ENCODE measurements around the gene THAP11. TPM values are rescaled to one million over a fixed set of nuclear protein-coding genes. Genes with fewer than 3 reads are reported as not detected.

Gene THAP11
- total and polyA plus RNA-seq, 12 donors: 8.4 to 85.6 (median 29.6) TPM

GRCh38 chr16:67811899-67812298 lies 30.2 kb upstream of the THAP11 start:
- 89 to 100% (median 95%) methylated on average over 1 of the region's 1 CpG for WGBS, 4 donors
- Histone ChIP-seq H3K27ac (no peak overlapping the region), H3K4me1 (replicated peaks in 1 of 2) (peaks cover 0 to 7% of the 10 kb centered on the region in 2 donors), H3K4me3 (no peak overlapping the region), H3K9me3 (replicated peaks in 1 of 3) (no peaks in the 10 kb centered on the region), H3K27me3 (no peaks in the 10 kb centered on the region), H3K36me3 (replicated peaks in 1 of 2) (no peaks in the 10 kb centered on the region)
- TF ChIP-seq, protein P1, sequence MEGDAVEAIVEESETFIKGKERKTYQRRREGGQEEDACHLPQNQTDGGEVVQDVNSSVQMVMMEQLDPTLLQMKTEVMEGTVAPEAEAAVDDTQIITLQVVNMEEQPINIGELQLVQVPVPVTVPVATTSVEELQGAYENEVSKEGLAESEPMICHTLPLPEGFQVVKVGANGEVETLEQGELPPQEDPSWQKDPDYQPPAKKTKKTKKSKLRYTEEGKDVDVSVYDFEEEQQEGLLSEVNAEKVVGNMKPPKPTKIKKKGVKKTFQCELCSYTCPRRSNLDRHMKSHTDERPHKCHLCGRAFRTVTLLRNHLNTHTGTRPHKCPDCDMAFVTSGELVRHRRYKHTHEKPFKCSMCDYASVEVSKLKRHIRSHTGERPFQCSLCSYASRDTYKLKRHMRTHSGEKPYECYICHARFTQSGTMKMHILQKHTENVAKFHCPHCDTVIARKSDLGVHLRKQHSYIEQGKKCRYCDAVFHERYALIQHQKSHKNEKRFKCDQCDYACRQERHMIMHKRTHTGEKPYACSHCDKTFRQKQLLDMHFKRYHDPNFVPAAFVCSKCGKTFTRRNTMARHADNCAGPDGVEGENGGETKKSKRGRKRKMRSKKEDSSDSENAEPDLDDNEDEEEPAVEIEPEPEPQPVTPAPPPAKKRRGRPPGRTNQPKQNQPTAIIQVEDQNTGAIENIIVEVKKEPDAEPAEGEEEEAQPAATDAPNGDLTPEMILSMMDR (IDR thresholded peaks at IDR 0.05): no peak
- TF ChIP-seq POLR2A (IDR thresholded peaks at IDR 0.05): no peak
- intact Hi-C loops (cut with DNase I): loop anchor here in 1 of 2 donors (10.0 kb wide), 4 partner anchors 53 to 223 kb away; no protein-coding TSS in a partner anchor
- no peak for DNase-seq

GRCh38 chr16:67814567-67814966 lies 27.6 kb upstream of the THAP11 start:
- no peaks in the 10 kb centered on the region for H3K4me1 ChIP-seq (replicated peaks in 1 of 2)
- no peak for DNase-seq
- H3K9me3 ChIP-seq (replicated peaks in 1 of 3): no peaks in the 10 kb centered on the region
- H3K36me3 ChIP-seq (replicated peaks in 1 of 2): no peaks in the 10 kb centered on the region
- WGBS, 4 donors: 85 to 95% (median 90%) methylated on average over 5 to 8 of the region's 8 CpGs
- H3K27me3 ChIP-seq: no peaks in the 10 kb centered on the region
- no peak overlapping the region for H3K27ac ChIP-seq
- intact Hi-C loops (cut with DNase I): loop anchor here in 1 of 2 donors (10.0 kb wide), 4 partner anchors 50 to 220 kb away; no protein-coding TSS in a partner anchor
- H3K4me3 ChIP-seq: no peak overlapping the region
- TF ChIP-seq, protein P1 (IDR thresholded peaks at IDR 0.05): no peak
- no peak for TF ChIP-seq POLR2A (IDR thresholded peaks at IDR 0.05)

- WGBS, 4 donors: 87 to 95% (median 88%) methylated on average over 9 to 11 of the region's 11 CpGs
- no peaks in the 10 kb centered on the region for H3K4me1 ChIP-seq (replicated peaks in 1 of 2)
- no peak overlapping the region for H3K27ac ChIP-seq
- no peak for DNase-seq
- no peaks in the 10 kb centered on the region for H3K36me3 ChIP-seq (replicated peaks in 1 of 2)
- TF ChIP-seq POLR2A (IDR thresholded peaks at IDR 0.05): no peak
- TF ChIP-seq, protein P1 (IDR thresholded peaks at IDR 0.05): no peak
- intact Hi-C loops (cut with DNase I): no loop called here
- no peaks in the 10 kb centered on the region for H3K27me3 ChIP-seq
- H3K9me3 ChIP-seq (replicated peaks in 1 of 3): no peaks in the 10 kb centered on the region
- no peak overlapping the region for H3K4me3 ChIP-seq
Measured at GRCh38 chr16:67820608-67821259, 21.4 kb upstream of the THAP11 start.

- H3K36me3 ChIP-seq (replicated peaks in 1 of 2): no peaks in the 10 kb centered on the region
- no peaks in the 10 kb centered on the region for H3K27me3 ChIP-seq
- no peak overlapping the region for H3K4me3 ChIP-seq
- H3K4me1 ChIP-seq (replicated peaks in 1 of 2): no peaks in the 10 kb centered on the region
- TF ChIP-seq POLR2A (IDR thresholded peaks at IDR 0.05): no peak
- TF ChIP-seq, protein P1 (IDR thresholded peaks at IDR 0.05): no peak
- intact Hi-C loops (cut with DNase I): no loop called here
- WGBS, 4 donors: 87 to 97% (median 96%) methylated on average over 2 of the region's 2 CpGs
- no peak for DNase-seq
- no peak overlapping the region for H3K27ac ChIP-seq
- no peaks in the 10 kb centered on the region for H3K9me3 ChIP-seq (replicated peaks in 1 of 3)
Measured at GRCh38 chr16:67822511-67822910, 19.6 kb upstream of the THAP11 start.
